Esophagus muscularis mucosa (tissue), 4 donors: ENCODE measurements around the gene SDK2. TPM values are rescaled to one million over a fixed set of nuclear protein-coding genes. Genes with fewer than 3 reads are reported as not detected.
"Not testable (repeated sequence)": the region's sequence is repeated elsewhere in the genome, so short reads cannot be mapped to it uniquely, and the experiment has no call there.

Experiments
- DNase-seq: peaks from one replicate; pipeline ENCODE4 v3.0.0-alpha.2; 2017; ENCODE audit errors: extremely low spot score
- H3K27ac ChIP-seq, 4 donors: fragments of 200-600 bp; sonication (generic); replicated peaks in 1 of 4; 1 replicate in 3 of 4; 2 replicates in 1 of 4; pipeline ENCODE4 v1.5.1; 2016 to 2019; ENCODE audit warnings: mild to moderate bottlenecking in 1 of 4
- H3K27me3 ChIP-seq, 4 donors: fragments of 200-600 bp; sonication (generic); one replicate each; pipeline versions ENCODE4 v1.5.1 to v1.6.0; 2016 to 2019
- H3K36me3 ChIP-seq, 4 donors: fragments of 200-600 bp; sonication (generic); one replicate each; pipeline ENCODE4 v1.5.1; 2016 to 2019
- H3K4me1 ChIP-seq, 4 donors: fragments of 200-600 bp; sonication (generic); one replicate each; pipeline ENCODE4 v1.5.1; 2016 to 2019
- H3K4me3 ChIP-seq, 4 donors: fragments of 200-600 bp; sonication (generic); 1 replicate in 2 of 4; 2 replicates in 2 of 4; pipeline ENCODE4 v1.5.1; 2016 to 2019; ENCODE audit warnings: mild to moderate bottlenecking in 4 of 4, moderate library complexity in 1 of 4
- H3K9me3 ChIP-seq, 4 donors: fragments of 200-600 bp; sonication (generic); 1 replicate in 3 of 4; 2 replicates in 1 of 4; pipeline ENCODE4 v1.5.1; 2016 to 2019
- EP300 ChIP-seq: sonication (generic); formaldehyde crosslinking; IDR thresholded peaks from one replicate; pipeline ENCODE4 v1.6.1; 2017; ENCODE audit warnings: antibody characterized with exemption
- POLR2A ChIP-seq: fragments of 450-650 bp; IDR thresholded peaks from one replicate; pipeline ENCODE4 v1.6.1; 2017; ENCODE audit warnings: antibody characterized with exemption, moderate library complexity, mild to moderate bottlenecking, low read depth
- POLR2AphosphoS5 ChIP-seq, 2 donors: sonication (generic); formaldehyde crosslinking; IDR thresholded peaks; one replicate each; pipeline ENCODE4 v1.6.1; 2017; ENCODE audit warnings: antibody characterized with exemption in 2 of 2
- WGBS: methylation state at CpG from one replicate; pipeline ENCODE4 v1.1.5; 2018; 5-methylcytosine and 5-hydroxymethylcytosine counted together
- intact Hi-C: fragments of 100-400 bp; cut with DNase I; formaldehyde crosslinking; loops from one replicate; pipeline ENCODE4 v1.15.1; 2023
- total RNA-seq, 4 donors: library from RNA; depleted of rRNA; stranded (reverse); fragments of >200 nt; gene quantifications; one replicate each; pipeline versions ENCODE4 v1.1.0 to v1.2.1, GENCODE V29; 2016
- TF ChIP-seq, protein P1 (sequence below), 3 experiments: fragments of 200-600 bp in 2 of 3; fragments of 450-650 bp in 1 of 3; sonication (generic) in 2 of 3; IDR thresholded peaks; one replicate each; pipeline ENCODE4 v1.5.1; 2017 to 2019; ENCODE audit warnings: antibody characterized with exemption in 3 of 3, mild to moderate bottlenecking in 2 of 3, moderate library complexity in 1 of 3

SDK2 gene
- total RNA-seq, 4 donors from 2014 or later = 0.42 to 2.0 (median 1.2) TPM

GRCh38 chr17:73318427-73318813 is 325.8 kb downstream of the SDK2 start:
- Histone ChIP-seq H3K9me3 (no peaks in the 10 kb centered on the region), H3K36me3 (no peaks in the 10 kb centered on the region), H3K27me3 (no peaks in the 10 kb centered on the region), H3K27ac (no peak overlapping the region), H3K4me3 (no peak overlapping the region), H3K4me1 (peaks cover 0 to 12% (median 6%) of the 10 kb centered on the region in 4 donors)
- DNase-seq = no peak
- 98% methylated on average over 8 of the region's 8 CpGs for WGBS
- TF ChIP-seq POLR2A (no peak), POLR2AphosphoS5 (IDR thresholded peaks at IDR 0.05) (no peak), EP300 (no peak)
- TF ChIP-seq, protein P1, sequence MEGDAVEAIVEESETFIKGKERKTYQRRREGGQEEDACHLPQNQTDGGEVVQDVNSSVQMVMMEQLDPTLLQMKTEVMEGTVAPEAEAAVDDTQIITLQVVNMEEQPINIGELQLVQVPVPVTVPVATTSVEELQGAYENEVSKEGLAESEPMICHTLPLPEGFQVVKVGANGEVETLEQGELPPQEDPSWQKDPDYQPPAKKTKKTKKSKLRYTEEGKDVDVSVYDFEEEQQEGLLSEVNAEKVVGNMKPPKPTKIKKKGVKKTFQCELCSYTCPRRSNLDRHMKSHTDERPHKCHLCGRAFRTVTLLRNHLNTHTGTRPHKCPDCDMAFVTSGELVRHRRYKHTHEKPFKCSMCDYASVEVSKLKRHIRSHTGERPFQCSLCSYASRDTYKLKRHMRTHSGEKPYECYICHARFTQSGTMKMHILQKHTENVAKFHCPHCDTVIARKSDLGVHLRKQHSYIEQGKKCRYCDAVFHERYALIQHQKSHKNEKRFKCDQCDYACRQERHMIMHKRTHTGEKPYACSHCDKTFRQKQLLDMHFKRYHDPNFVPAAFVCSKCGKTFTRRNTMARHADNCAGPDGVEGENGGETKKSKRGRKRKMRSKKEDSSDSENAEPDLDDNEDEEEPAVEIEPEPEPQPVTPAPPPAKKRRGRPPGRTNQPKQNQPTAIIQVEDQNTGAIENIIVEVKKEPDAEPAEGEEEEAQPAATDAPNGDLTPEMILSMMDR (IDR thresholded peaks at IDR 0.05) = no peak
- intact Hi-C loops = no loop called here

GRCh38 chr17:73317513-73318426 is 326.5 kb downstream of the SDK2 start:
- Histone ChIP-seq H3K27me3 (no peaks in the 10 kb centered on the region), H3K4me3 (no peak overlapping the region), H3K4me1 (peaks cover 2 to 14% (median 7%) of the 10 kb centered on the region in 4 donors), H3K9me3 (no peaks in the 10 kb centered on the region), H3K27ac (no peak overlapping the region), H3K36me3 (no peaks in the 10 kb centered on the region)
- no peak for TF ChIP-seq POLR2A
- intact Hi-C loops = no loop called here
- 90% methylated on average over 9 of the region's 9 CpGs for WGBS
- DNase-seq = no peak

GRCh38 chr17:73316919-73317505 is 327.2 kb downstream of the SDK2 start:
- no peaks in the 10 kb centered on the region for H3K9me3 ChIP-seq
- H3K36me3 ChIP-seq = no peaks in the 10 kb centered on the region
- intact Hi-C loops = no loop called here
- H3K27ac ChIP-seq = no peak overlapping the region
- H3K27me3 ChIP-seq = peaks cover 0 to 2% (median 0%) of the 10 kb centered on the region in 4 donors
- H3K4me1 ChIP-seq = peaks cover 8 to 18% (median 13%) of the 10 kb centered on the region in 4 donors
- no peak for DNase-seq
- TF ChIP-seq POLR2AphosphoS5 (IDR thresholded peaks at IDR 0.05) (no peak), POLR2A (no peak), EP300 (no peak)
- TF ChIP-seq, protein P1 (IDR thresholded peaks at IDR 0.05) = no peak
- no peak overlapping the region for H3K4me3 ChIP-seq
- 57% methylated on average over 4 of the region's 8 CpGs for WGBS

GRCh38 chr17:73315471-73315870 is 328.8 kb downstream of the SDK2 start:
- H3K4me3 ChIP-seq = no peak overlapping the region
- intact Hi-C loops = no loop called here
- no peaks in the 10 kb centered on the region for H3K9me3 ChIP-seq
- H3K36me3 ChIP-seq = no peaks in the 10 kb centered on the region
- peaks cover 8 to 18% (median 13%) of the 10 kb centered on the region in 4 donors for H3K4me1 ChIP-seq
- H3K27me3 ChIP-seq = peaks cover 0 to 9% (median 0%) of the 10 kb centered on the region in 4 donors
- 75% methylated on average over 4 of the region's 5 CpGs for WGBS
- no peak overlapping the region for H3K27ac ChIP-seq
- DNase-seq = no peak
- TF ChIP-seq, protein P1 (IDR thresholded peaks at IDR 0.05) = no peak
- TF ChIP-seq POLR2AphosphoS5 (IDR thresholded peaks at IDR 0.05) (no peak), EP300 (no peak)

- H3K4me1 ChIP-seq = peaks cover 25 to 31% (median 31%) of the 10 kb centered on the region in 4 donors
- WGBS = 81% methylated on average over 8 of the region's 8 CpGs
- intact Hi-C loops = loop anchor here (5.0 kb wide), 1 partner anchor 54 kb away; no protein-coding TSS in a partner anchor
Observed at GRCh38 chr17:73313526-73314127, 330.6 kb downstream of the SDK2 start.

GRCh38 chr17:73312887-73313286 is 331.4 kb downstream of the SDK2 start:
- not testable (repeated sequence) for H3K9me3 ChIP-seq, DNase-seq, H3K27me3 ChIP-seq, H3K36me3 ChIP-seq
- H3K4me1 ChIP-seq = peaks cover 32 to 39% (median 37%) of the 10 kb centered on the region in 4 donors
- intact Hi-C loops = loop anchor here (5.0 kb wide), 1 partner anchor 54 kb away; no protein-coding TSS in a partner anchor
- H3K27ac ChIP-seq = peak overlapping the region; percentile 93 to 100 (median 99)
- 85% methylated on average over 9 of the region's 11 CpGs for WGBS
- H3K4me3 ChIP-seq = peak overlapping the region in 2 of 4 donors; percentile 78 to 98

More at GRCh38 chr17:73313526-73314127, 330.6 kb downstream of the SDK2 start:
- no peak for DNase-seq
- Histone ChIP-seq H3K36me3 (no peaks in the 10 kb centered on the region), H3K9me3 (no peaks in the 10 kb centered on the region), H3K27me3 (peaks cover 0 to 9% (median 0%) of the 10 kb centered on the region in 4 donors), H3K27ac (no peak overlapping the region), H3K4me3 (no peak overlapping the region)
- TF ChIP-seq, protein P1 (IDR thresholded peaks at IDR 0.05) = no peak
- no peak for TF ChIP-seq POLR2A
- no peak for TF ChIP-seq EP300
- no peak for TF ChIP-seq POLR2AphosphoS5 (IDR thresholded peaks at IDR 0.05)
